ENCODE measurements around the gene TMEM185A.
"Not testable (repeated sequence)": the region's sequence is repeated elsewhere in the genome, so short reads cannot be mapped to it uniquely, and the experiment has no call there.

The TMEM185A gene

GRCh38 chrX:149631234-149632165, at the start of gene TMEM185A:
TSS of gene TMEM185A (minus strand) at chrX:149631792. CDS start at chrX:149631580, 212 bp downstream.
- peak; percentile 37 to 51 for DNase-seq (ENCODE audit: low read depth in 2 of 2)

- DNase-seq (ENCODE audit: low read depth in 2 of 2) = no peak
Observed at GRCh38 chrX:149681182-149681581, 49.6 kb upstream of the TMEM185A start.

GRCh38 chrX:149679164-149679678, 47.6 kb upstream of the TMEM185A start:
- not testable (repeated sequence) for DNase-seq (ENCODE audit: low read depth in 2 of 2)

GRCh38 chrX:149675554-149675953, 44.0 kb upstream of the TMEM185A start:
- not testable (repeated sequence) for DNase-seq (ENCODE audit: low read depth in 2 of 2)

GRCh38 chrX:149675088-149675487, 43.5 kb upstream of the TMEM185A start:
- DNase-seq (ENCODE audit: low read depth in 2 of 2) = not testable (repeated sequence)

GRCh38 chrX:149660613-149661012, 29.0 kb upstream of the TMEM185A start:
- not testable (repeated sequence) for DNase-seq (ENCODE audit: low read depth in 2 of 2)

- not testable (repeated sequence) for DNase-seq (ENCODE audit: low read depth in 2 of 2)
Observed at GRCh38 chrX:149656260-149656884, 24.8 kb upstream of the TMEM185A start.

GRCh38 chrX:149652232-149652981, 20.8 kb upstream of the TMEM185A start:
- no peak for DNase-seq (ENCODE audit: low read depth in 2 of 2)

GRCh38 chrX:149650162-149650561, 18.6 kb upstream of the TMEM185A start:
- no peak for DNase-seq (ENCODE audit: low read depth in 2 of 2)

GRCh38 chrX:149648932-149649331, 17.3 kb upstream of the TMEM185A start:
- DNase-seq (ENCODE audit: low read depth in 2 of 2) = no peak

- DNase-seq (ENCODE audit: low read depth in 2 of 2) = no peak
Observed at GRCh38 chrX:149647505-149647904, 15.9 kb upstream of the TMEM185A start.

GRCh38 chrX:149643496-149643895, 11.9 kb upstream of the TMEM185A start:
- DNase-seq (ENCODE audit: low read depth in 2 of 2) = no peak

GRCh38 chrX:149641835-149642234, 10.2 kb upstream of the TMEM185A start:
- DNase-seq (ENCODE audit: low read depth in 2 of 2) = no peak

GRCh38 chrX:149641432-149641831, 9.8 kb upstream of the TMEM185A start:
- DNase-seq (ENCODE audit: low read depth in 2 of 2) = no peak

GRCh38 chrX:149639568-149639967, 8.0 kb upstream of the TMEM185A start:
- no peak for DNase-seq (ENCODE audit: low read depth in 2 of 2)

GRCh38 chrX:149638860-149639259, 7.3 kb upstream of the TMEM185A start:
- DNase-seq (ENCODE audit: low read depth in 2 of 2) = no peak

- no peak for DNase-seq (ENCODE audit: low read depth in 2 of 2)
Observed at GRCh38 chrX:149633511-149633910, 1.9 kb upstream of the TMEM185A start.

GRCh38 chrX:149630681-149631233, 835 bp downstream of the TMEM185A start:
- DNase-seq (ENCODE audit: low read depth in 2 of 2) = no peak

GRCh38 chrX:149629730-149630387, 1.7 kb downstream of the TMEM185A start:
- no peak for DNase-seq (ENCODE audit: low read depth in 2 of 2)

- DNase-seq (ENCODE audit: low read depth in 2 of 2) = no peak
Observed at GRCh38 chrX:149628768-149629167, 2.8 kb downstream of the TMEM185A start.

- DNase-seq (ENCODE audit: low read depth in 2 of 2) = no peak
Observed at GRCh38 chrX:149628280-149628679, 3.3 kb downstream of the TMEM185A start.

Measured in stimulated activated CD8-positive, alpha-beta memory T cell treated with anti-CD3 and anti-CD28 coated beads, Interleukin-2, amount 100 ng/mL, for 1 hour (primary cell).